ENCODE measurements around the gene RPTOR. TPM values are rescaled to one million over a fixed set of nuclear protein-coding genes. Genes with fewer than 3 reads are reported as not detected.

Gene RPTOR
- total RNA-seq, 1 donor: 27.9 TPM

DNA sequence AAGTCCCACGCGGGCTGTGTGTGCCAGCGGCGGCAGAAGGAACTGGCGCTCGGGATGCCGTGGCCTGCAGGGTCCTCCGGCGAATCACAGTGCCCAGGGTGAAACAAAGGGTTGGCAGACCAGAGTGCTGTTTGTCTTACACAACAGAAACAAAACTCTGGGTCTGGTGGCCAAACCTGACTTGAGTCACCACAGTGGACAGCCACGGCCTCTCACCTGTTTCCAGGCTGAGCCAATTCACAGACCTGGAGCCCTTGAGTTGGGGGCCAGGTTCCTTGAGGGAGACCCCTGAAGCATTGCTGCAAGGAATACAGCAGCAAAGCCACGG, 444.9 kb downstream of the RPTOR start:
- peaks cover 24% of the 10 kb centered on the region for H3K4me1 ChIP-seq (ENCODE audit: insufficient read depth, low read length)
- H3K27ac ChIP-seq (ENCODE audit: low read depth, low read length): no peak overlapping the region
- DNase-seq (ENCODE audit: insufficient read length, low spot score, missing footprints): peak; percentile 81
- TF ChIP-seq, protein P1, sequence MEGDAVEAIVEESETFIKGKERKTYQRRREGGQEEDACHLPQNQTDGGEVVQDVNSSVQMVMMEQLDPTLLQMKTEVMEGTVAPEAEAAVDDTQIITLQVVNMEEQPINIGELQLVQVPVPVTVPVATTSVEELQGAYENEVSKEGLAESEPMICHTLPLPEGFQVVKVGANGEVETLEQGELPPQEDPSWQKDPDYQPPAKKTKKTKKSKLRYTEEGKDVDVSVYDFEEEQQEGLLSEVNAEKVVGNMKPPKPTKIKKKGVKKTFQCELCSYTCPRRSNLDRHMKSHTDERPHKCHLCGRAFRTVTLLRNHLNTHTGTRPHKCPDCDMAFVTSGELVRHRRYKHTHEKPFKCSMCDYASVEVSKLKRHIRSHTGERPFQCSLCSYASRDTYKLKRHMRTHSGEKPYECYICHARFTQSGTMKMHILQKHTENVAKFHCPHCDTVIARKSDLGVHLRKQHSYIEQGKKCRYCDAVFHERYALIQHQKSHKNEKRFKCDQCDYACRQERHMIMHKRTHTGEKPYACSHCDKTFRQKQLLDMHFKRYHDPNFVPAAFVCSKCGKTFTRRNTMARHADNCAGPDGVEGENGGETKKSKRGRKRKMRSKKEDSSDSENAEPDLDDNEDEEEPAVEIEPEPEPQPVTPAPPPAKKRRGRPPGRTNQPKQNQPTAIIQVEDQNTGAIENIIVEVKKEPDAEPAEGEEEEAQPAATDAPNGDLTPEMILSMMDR (IDR thresholded peaks at IDR 0.05; ENCODE audit: extremely low read depth, low read depth, low read length): no peak
- H3K4me3 ChIP-seq (ENCODE audit: insufficient read depth, low read length): no peak overlapping the region
- no peaks in the 10 kb centered on the region for H3K36me3 ChIP-seq (ENCODE audit: insufficient read depth, low read length)
- no peaks in the 10 kb centered on the region for H3K9me3 ChIP-seq (ENCODE audit: low read depth, low read length)
- H4K20me1 ChIP-seq (ENCODE audit: insufficient read depth, low read length): peaks cover 4% of the 10 kb centered on the region
- no peak overlapping the region for H3K4me2 ChIP-seq (ENCODE audit: insufficient read depth, low read length)
- H3K27me3 ChIP-seq (ENCODE audit: insufficient read depth, low read length): no peaks in the 10 kb centered on the region
- H3K79me2 ChIP-seq (ENCODE audit: insufficient read depth, low read length): peaks cover 28% of the 10 kb centered on the region
- H2AFZ ChIP-seq (ENCODE audit: low read length): no peak overlapping the region

DNA sequence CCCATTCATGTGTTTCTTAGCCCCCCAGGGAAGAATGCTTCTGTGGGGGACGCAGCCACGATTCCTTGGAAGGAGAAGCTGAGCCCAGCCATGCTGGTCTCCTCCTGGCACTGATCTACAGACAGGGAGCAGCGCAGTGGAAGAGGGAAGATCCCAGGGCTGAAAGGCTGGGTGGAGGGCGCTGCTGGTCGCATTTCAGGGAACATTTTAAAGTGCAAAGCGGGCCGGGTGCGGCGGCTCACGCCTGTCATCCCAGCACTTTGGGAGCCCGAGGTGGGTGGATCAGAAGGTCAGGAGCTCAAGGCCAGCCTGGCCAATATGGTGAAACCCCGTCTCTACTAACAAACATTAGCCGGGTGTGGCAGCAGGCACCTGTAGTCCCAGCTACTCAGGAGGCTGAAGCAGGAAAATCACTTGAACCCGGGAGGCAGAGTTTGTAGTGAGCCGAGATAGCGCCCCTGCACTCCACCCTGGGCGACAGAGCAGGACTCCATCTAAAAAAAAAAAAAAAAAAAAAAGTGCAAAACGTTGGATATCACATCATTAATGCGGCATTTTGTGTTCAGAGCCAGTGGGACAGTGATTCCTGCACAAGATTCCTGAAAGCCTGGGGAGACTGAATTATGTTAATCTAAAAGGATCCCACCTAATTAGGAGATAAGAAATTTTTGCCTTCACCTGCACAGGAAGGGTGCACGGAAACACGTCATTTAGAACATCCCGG, 446.4 kb downstream of the RPTOR start:
- Histone ChIP-seq H3K4me2 (ENCODE audit: insufficient read depth, low read length) (peak overlapping the region; percentile 88), H3K4me1 (ENCODE audit: insufficient read depth, low read length) (peaks cover 20% of the 10 kb centered on the region), H3K4me3 (ENCODE audit: insufficient read depth, low read length) (peak overlapping the region; percentile 80), H3K27ac (ENCODE audit: low read depth, low read length) (no peak overlapping the region), H2AFZ (ENCODE audit: low read length) (peak overlapping the region; percentile 96), H4K20me1 (ENCODE audit: insufficient read depth, low read length) (peaks cover 4% of the 10 kb centered on the region), H3K79me2 (ENCODE audit: insufficient read depth, low read length) (peaks cover 28% of the 10 kb centered on the region), H3K27me3 (ENCODE audit: insufficient read depth, low read length) (no peaks in the 10 kb centered on the region), H3K36me3 (ENCODE audit: insufficient read depth, low read length) (peaks cover 5% of the 10 kb centered on the region), H3K9me3 (ENCODE audit: low read depth, low read length) (no peaks in the 10 kb centered on the region)
- DNase-seq (ENCODE audit: insufficient read length, low spot score, missing footprints): no peak
- TF ChIP-seq, protein P1 (IDR thresholded peaks at IDR 0.05; ENCODE audit: extremely low read depth, low read depth, low read length): no peak

GRCh38 chr17:80991645-80992076, 447.0 kb downstream of the RPTOR start, which contains the start of gene CHMP6:
TSS of gene CHMP6 (plus strand) at chr17:80991841. CDS start at chr17:80991919, 78 bp downstream.
- Histone ChIP-seq H4K20me1 (ENCODE audit: insufficient read depth, low read length) (peaks cover 4% of the 10 kb centered on the region), H3K36me3 (ENCODE audit: insufficient read depth, low read length) (peaks cover 10% of the 10 kb centered on the region), H3K27me3 (ENCODE audit: insufficient read depth, low read length) (no peaks in the 10 kb centered on the region), H3K4me2 (ENCODE audit: insufficient read depth, low read length) (peak within 1 kb of the TSS; percentile 91), H3K9me3 (ENCODE audit: low read depth, low read length) (no peaks in the 10 kb centered on the region), H3K4me1 (ENCODE audit: insufficient read depth, low read length) (peaks cover 20% of the 10 kb centered on the region), H3K27ac (ENCODE audit: low read depth, low read length) (peak within 1 kb of the TSS; percentile 61), H3K79me2 (ENCODE audit: insufficient read depth, low read length) (peaks cover 28% of the 10 kb centered on the region), H2AFZ (ENCODE audit: low read length) (peak within 1 kb of the TSS; percentile 96), H3K4me3 (ENCODE audit: insufficient read depth, low read length) (peak within 1 kb of the TSS; percentile 80)
- DNase-seq (ENCODE audit: insufficient read length, low spot score, missing footprints): peak; percentile 99
- TF ChIP-seq, protein P1 (IDR thresholded peaks at IDR 0.05; ENCODE audit: extremely low read depth, low read depth, low read length): no peak

DNA sequence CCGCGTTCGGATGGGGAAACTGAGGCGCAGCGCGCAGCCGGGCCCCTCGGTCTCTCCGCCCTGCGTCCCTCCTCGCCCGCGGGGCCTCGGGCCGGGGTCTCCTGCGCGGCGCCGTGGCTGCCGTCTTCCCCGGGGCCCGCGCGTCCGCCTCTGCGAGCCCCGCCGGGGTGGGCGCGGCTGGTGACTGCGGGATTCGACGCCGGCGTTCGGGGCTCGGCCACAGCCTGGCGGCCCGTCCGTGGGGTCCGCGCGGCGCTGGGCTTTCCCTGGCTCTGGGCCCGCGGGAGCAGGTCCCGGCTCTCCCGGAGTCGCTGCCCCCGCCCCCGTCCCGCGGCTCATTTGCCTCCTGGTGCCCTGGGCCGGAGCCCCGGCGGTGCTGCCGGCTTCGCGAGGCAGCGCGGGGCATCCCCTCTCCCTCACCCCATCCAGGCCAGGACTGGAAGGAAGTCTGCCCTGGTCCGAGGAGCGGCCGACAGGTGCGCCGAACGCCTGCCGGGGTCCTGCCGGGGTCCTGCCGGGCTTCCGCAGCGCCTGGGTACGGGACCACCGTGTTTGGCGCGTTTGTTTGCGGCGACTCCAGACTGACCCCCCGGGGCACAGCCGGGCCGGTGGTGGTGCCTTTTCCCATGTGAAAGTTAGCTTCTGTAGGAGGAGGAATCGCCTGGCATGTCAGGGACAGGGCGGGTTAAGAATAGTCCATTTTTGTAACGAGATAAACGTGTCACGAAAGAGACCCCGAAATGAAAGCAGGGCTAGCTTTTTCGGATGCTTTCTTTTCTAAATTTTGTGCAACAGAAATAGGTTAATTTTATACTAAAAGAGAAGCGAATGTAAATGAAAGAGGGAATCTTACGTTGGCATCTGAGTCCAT, 447.7 kb downstream of the RPTOR start:
- H3K4me1 ChIP-seq (ENCODE audit: insufficient read depth, low read length): peaks cover 20% of the 10 kb centered on the region
- H3K4me3 ChIP-seq (ENCODE audit: insufficient read depth, low read length): peak overlapping the region; percentile 80
- peak; percentile 96 for DNase-seq (ENCODE audit: insufficient read length, low spot score, missing footprints)

More for the DNA sequence above, 447.7 kb downstream of the RPTOR start:
- Histone ChIP-seq H4K20me1 (ENCODE audit: insufficient read depth, low read length) (peaks cover 4% of the 10 kb centered on the region), H3K79me2 (ENCODE audit: insufficient read depth, low read length) (peaks cover 28% of the 10 kb centered on the region), H3K9me3 (ENCODE audit: low read depth, low read length) (no peaks in the 10 kb centered on the region), H3K4me2 (ENCODE audit: insufficient read depth, low read length) (peak overlapping the region; percentile 91), H2AFZ (ENCODE audit: low read length) (peak overlapping the region; percentile 35), H3K27me3 (ENCODE audit: insufficient read depth, low read length) (no peaks in the 10 kb centered on the region), H3K27ac (ENCODE audit: low read depth, low read length) (peak overlapping the region; percentile 61), H3K36me3 (ENCODE audit: insufficient read depth, low read length) (peaks cover 16% of the 10 kb centered on the region)
- TF ChIP-seq, protein P1 (IDR thresholded peaks at IDR 0.05; ENCODE audit: extremely low read depth, low read depth, low read length): no peak
